B cell (primary cell): Measurements from ENCODE around the gene PFAS.

Source experiments
- EZH2 ChIP-seq: IDR thresholded peaks from 2 replicates; pipeline ENCODE4 v1.6.1; 2012; ENCODE audit warnings: borderline replicate concordance, low read depth, mild to moderate bottlenecking, moderate library complexity, low read length; ENCODE audit not compliant: insufficient read depth, poor library complexity, severe bottlenecking
- TF ChIP-seq, protein P1 (sequence below): fragments of 200-600 bp; IDR thresholded peaks from one replicate; pipeline ENCODE4 v1.8.0; 2022; ENCODE audit warnings: antibody characterized with exemption, mild to moderate bottlenecking

DNA sequence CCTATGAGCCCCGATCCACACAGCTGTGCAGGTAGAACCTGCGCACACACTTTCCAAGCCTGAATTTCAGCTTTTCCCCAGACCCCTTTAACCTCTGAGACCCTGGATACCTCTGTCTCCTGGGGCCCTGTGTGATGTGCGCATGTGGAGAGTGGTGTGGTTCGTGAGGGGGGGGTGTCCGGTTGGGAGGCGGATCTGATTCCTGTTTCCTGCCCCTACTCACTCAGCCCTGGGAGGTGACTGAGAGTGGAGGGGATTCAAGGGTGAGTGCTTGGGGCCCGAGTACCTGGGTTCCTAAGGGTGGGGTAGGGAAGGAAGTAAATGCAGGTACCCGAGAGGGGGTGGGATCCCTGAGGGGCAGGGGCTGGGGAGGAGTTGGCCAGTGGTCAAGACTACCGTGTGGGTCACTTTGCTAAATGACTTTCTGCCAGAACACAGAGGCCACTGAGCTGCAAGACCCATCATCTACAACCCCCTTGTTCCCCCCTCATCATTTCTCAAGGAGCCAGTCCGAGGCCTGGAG, 61.6 kb downstream of the PFAS start:
- TF ChIP-seq, protein P1, sequence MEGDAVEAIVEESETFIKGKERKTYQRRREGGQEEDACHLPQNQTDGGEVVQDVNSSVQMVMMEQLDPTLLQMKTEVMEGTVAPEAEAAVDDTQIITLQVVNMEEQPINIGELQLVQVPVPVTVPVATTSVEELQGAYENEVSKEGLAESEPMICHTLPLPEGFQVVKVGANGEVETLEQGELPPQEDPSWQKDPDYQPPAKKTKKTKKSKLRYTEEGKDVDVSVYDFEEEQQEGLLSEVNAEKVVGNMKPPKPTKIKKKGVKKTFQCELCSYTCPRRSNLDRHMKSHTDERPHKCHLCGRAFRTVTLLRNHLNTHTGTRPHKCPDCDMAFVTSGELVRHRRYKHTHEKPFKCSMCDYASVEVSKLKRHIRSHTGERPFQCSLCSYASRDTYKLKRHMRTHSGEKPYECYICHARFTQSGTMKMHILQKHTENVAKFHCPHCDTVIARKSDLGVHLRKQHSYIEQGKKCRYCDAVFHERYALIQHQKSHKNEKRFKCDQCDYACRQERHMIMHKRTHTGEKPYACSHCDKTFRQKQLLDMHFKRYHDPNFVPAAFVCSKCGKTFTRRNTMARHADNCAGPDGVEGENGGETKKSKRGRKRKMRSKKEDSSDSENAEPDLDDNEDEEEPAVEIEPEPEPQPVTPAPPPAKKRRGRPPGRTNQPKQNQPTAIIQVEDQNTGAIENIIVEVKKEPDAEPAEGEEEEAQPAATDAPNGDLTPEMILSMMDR, result no peak
- no peak for TF ChIP-seq EZH2
